Tibial nerve (tissue), 3 donors: ENCODE results near the gene ADAM15.

Source experiments
- POLR2A ChIP-seq, 2 donors: fragments of 450-650 bp; IDR thresholded peaks; one replicate each; pipeline ENCODE4 v1.6.1; 2017; ENCODE audit warnings: antibody characterized with exemption in 2 of 2, mild to moderate bottlenecking in 2 of 2, moderate library complexity in 2 of 2
- TF ChIP-seq, protein P1 (sequence below), 5 experiments: fragments of 200-600 bp in 3 of 5; fragments of 450-650 bp in 2 of 5; sonication (generic) in 3 of 5; IDR thresholded peaks; one replicate each; pipeline ENCODE4 v1.5.1; 2016 to 2019; ENCODE audit warnings: antibody characterized with exemption in 5 of 5, mild to moderate bottlenecking in 3 of 5, moderate library complexity in 2 of 5

- TF ChIP-seq POLR2A (IDR thresholded peaks at IDR 0.05), result no peak
- TF ChIP-seq, protein P1, sequence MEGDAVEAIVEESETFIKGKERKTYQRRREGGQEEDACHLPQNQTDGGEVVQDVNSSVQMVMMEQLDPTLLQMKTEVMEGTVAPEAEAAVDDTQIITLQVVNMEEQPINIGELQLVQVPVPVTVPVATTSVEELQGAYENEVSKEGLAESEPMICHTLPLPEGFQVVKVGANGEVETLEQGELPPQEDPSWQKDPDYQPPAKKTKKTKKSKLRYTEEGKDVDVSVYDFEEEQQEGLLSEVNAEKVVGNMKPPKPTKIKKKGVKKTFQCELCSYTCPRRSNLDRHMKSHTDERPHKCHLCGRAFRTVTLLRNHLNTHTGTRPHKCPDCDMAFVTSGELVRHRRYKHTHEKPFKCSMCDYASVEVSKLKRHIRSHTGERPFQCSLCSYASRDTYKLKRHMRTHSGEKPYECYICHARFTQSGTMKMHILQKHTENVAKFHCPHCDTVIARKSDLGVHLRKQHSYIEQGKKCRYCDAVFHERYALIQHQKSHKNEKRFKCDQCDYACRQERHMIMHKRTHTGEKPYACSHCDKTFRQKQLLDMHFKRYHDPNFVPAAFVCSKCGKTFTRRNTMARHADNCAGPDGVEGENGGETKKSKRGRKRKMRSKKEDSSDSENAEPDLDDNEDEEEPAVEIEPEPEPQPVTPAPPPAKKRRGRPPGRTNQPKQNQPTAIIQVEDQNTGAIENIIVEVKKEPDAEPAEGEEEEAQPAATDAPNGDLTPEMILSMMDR (IDR thresholded peaks at IDR 0.05), result no peak
Observed at GRCh38 chr1:155077346-155077745, 26.2 kb downstream of the ADAM15 start.
